Fibroblast of mammary gland (primary cell): Measurements from ENCODE around the gene C14orf93.

Experiments
- DNase-seq: peaks from one replicate; pipeline ENCODE4 v3.0.0-alpha.2; 2010; ENCODE audit warnings: low read depth
- H3K4me3 ChIP-seq: 2 replicates; pipeline ENCODE4 v1.5.1; 2011; ENCODE audit warnings: low read depth, mild to moderate bottlenecking, low read length, moderate library complexity; ENCODE audit not compliant: control insufficient read depth
- CTCF ChIP-seq: conservative IDR thresholded peaks from 2 replicates; pipeline ENCODE4 v1.5.1; 2011; ENCODE audit warnings: low read depth, low read length, inconsistent platforms; ENCODE audit not compliant: control insufficient read depth, insufficient read depth

C14orf93 gene

GRCh38 chr14:22977684-22978486 lies 32.1 kb downstream of the C14orf93 start:
- TF ChIP-seq CTCF, result no peak
- no peak overlapping the region for H3K4me3 ChIP-seq
- DNase-seq, result peak; percentile 55

GRCh38 chr14:22977434-22977683 lies 32.6 kb downstream of the C14orf93 start:
- no peak for DNase-seq
- no peak overlapping the region for H3K4me3 ChIP-seq
- TF ChIP-seq CTCF, result no peak

DNA sequence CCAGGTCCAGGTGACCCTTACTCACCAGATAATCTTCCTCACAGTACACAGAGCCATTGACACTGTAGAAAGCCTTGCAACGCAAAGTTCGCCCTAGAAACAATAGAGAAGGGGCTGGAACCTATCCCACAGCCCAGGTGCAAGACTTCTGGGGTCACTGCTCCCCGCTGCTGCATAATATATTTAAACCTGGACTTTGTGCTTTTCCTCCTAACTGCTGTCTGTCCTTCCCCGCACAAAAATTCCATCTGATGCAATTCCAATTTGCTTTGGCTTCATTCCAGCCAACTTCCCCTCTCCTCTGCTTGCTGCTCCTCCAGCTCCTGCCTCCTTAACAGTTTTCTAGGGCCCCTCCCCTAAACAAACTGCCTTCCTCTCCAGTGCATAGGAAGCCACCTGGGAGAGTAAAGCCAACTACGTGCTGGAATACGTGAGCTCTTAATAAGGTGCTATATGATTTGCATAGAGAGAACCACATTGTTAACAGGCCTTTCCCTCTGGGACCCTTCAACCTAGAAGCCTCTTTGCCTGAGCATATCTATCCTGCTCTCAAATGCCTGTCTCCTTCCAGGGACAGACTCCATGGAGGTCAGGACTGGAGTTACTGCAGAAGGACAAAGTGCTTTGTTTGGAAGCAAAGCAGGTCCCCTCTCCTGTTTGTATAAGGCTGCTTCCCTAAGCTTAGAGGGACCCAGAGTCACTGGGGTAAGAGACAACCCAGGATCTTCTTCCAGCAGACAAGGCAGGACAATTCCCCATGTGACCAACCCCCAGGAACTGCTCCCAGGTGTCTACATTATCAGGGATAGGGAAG lies 33.1 kb downstream of the C14orf93 start:
- H3K4me3 ChIP-seq, result no peak overlapping the region
- TF ChIP-seq CTCF, result no peak
- DNase-seq, result peak; percentile 46

DNA sequence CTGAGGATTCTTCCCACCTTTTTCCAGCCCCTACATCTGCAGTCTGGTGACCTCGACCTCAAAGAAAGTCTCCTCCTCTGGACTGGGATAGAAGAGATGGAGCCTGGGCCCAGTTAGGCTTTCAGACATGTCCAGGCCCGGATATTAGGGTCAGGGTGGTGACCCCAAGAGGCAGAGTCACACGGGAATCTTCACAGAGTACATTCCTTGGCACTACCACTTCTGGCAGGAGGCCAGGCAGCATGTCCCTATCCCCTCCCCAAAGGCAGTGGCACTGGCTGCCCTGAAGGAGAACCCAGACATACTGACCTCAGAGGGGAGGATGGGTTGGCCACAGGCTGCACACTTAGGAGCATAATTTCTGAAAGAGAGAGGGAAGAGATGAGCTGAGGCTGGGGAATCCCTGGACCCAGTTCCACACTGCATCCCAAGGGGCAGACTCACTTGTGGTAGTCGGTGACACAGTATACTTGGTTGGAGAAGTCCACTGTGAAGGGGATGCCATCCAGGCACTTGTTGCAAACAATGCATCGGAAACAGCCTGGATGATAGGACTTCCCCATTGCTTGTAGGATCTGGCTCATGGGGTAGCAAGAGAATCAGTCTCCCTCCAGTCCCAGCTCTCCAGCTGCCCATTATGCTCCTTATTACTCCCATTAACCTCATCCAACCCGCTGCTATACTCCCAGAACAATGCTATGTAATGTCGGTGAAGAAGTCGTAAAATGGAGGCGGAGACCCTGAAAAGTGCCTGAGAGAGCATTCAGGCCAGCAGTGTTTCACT lies 35.2 kb downstream of the C14orf93 start:
- no peak overlapping the region for H3K4me3 ChIP-seq
- TF ChIP-seq CTCF, result no peak
- DNase-seq, result no peak

GRCh38 chr14:22973217-22974032 lies 36.5 kb downstream of the C14orf93 start:
- DNase-seq, result peak; percentile 74
- H3K4me3 ChIP-seq, result no peak overlapping the region
- TF ChIP-seq CTCF, result peak; percentile 71
